HepG2 (cell line): Measurements from ENCODE around the gene SELENOW. TPM values are rescaled to one million over a fixed set of nuclear protein-coding genes. Genes with fewer than 3 reads are reported as not detected.

Source experiments
- ELF3 ChIP-seq: IDR thresholded peaks from 2 replicates; pipeline ENCODE4 v1.6.1; 2016; ENCODE audit warnings: missing genetic modification reagents, missing compliant biosample characterization
- HNRNPL ChIP-seq: fragments of 200-400 bp; formaldehyde crosslinking; IDR thresholded peaks from 2 replicates; pipeline ENCODE4 v1.6.1; 2017; ENCODE audit warnings: mild to moderate bottlenecking, low read depth, low read length
- KLF12 ChIP-seq: sonication (generic); formaldehyde crosslinking; IDR thresholded peaks from 2 replicates; pipeline ENCODE4 v1.4.0; 2020; ENCODE audit warnings: missing genetic modification reagents, borderline replicate concordance
- MBD4 ChIP-seq: IDR thresholded peaks from 2 replicates; pipeline ENCODE4 v1.6.1; 2012; ENCODE audit warnings: low read length, inconsistent platforms, borderline replicate concordance
- PTBP1 ChIP-seq: fragments of 200-400 bp; formaldehyde crosslinking; IDR thresholded peaks from 2 replicates; pipeline ENCODE4 v1.6.1; 2018; ENCODE audit warnings: low read length, low read depth; ENCODE audit not compliant: poor library complexity, severe bottlenecking
- RBFOX2 ChIP-seq: fragments of 200-400 bp; formaldehyde crosslinking; IDR thresholded peaks from 2 replicates; pipeline ENCODE4 v1.6.1; 2017; ENCODE audit warnings: low read depth, mild to moderate bottlenecking, low read length
- RFX3 ChIP-seq: IDR thresholded peaks from 2 replicates; pipeline ENCODE4 v1.6.1; 2016; ENCODE audit warnings: missing biosample characterization, missing genetic modification reagents
- ZMAT3 ChIP-seq: sonication (generic); formaldehyde crosslinking; conservative IDR thresholded peaks from 2 replicates; pipeline ENCODE4 v1.7.0; 2021; ENCODE audit warnings: missing genetic modification reagents
- ZNF652 ChIP-seq: IDR thresholded peaks from 2 replicates; pipeline ENCODE4 v1.6.1; 2016; ENCODE audit warnings: low read depth, borderline replicate concordance
- ZNF766 ChIP-seq: sonication (generic); formaldehyde crosslinking; IDR thresholded peaks from 2 replicates; pipeline ENCODE4 v1.5.0; 2020; ENCODE audit warnings: missing genetic modification reagents, borderline replicate concordance
- polyA plus RNA-seq, 8 experiments: library from polyadenylated mRNA; depleted of rRNA in 3 of 8; stranded (reverse) in 7 of 8; unstranded in 1 of 8; fragments of >200 nt; fragmentation: Illumina TruSeq in 4 of 8; extraction: Trizol in 4 of 8; gene quantifications; 2 replicates each; pipeline versions ENCODE4 v1.2.1 to v1.2.3, GENCODE V29; 2011 to 2016; ENCODE audit warnings: low read depth in 4 of 8, missing spikeins in 1 of 8, mixed read lengths in 1 of 8; ENCODE audit not compliant: insufficient read depth in 1 of 8
- total RNA-seq, 5 experiments: library from RNA; depleted of rRNA; stranded (reverse); fragments of >200 nt; fragmentation: Illumina TruSeq; extraction: Trizol; gene quantifications; 2 replicates each; pipeline ENCODE4 v1.2.3, GENCODE V29; 2016; ENCODE audit warnings: low read depth in 1 of 5
- TF ChIP-seq, protein P1 (sequence below): IDR thresholded peaks from 2 replicates; pipeline ENCODE4 v1.6.1; 2018; ENCODE audit warnings: missing genetic modification reagents, mild to moderate bottlenecking, missing compliant biosample characterization
- TF ChIP-seq, protein P2 (sequence below): sonication (generic); formaldehyde crosslinking; IDR thresholded peaks from 2 replicates; pipeline ENCODE4 v1.5.1; 2020; ENCODE audit warnings: mild to moderate bottlenecking, missing genetic modification reagents, borderline replicate concordance
- TF ChIP-seq, protein P3 (sequence below): IDR thresholded peaks from 2 replicates; pipeline ENCODE4 v1.6.1; 2016; ENCODE audit warnings: missing biosample characterization, missing genetic modification reagents, low read depth
- TF ChIP-seq, protein P4 (sequence below): sonication (generic); formaldehyde crosslinking; IDR thresholded peaks from 2 replicates; pipeline ENCODE4 v1.5.0; 2020; ENCODE audit warnings: mild to moderate bottlenecking, missing genetic modification reagents, borderline replicate concordance
- TF ChIP-seq, protein P5 (sequence below): sonication (generic); formaldehyde crosslinking; conservative IDR thresholded peaks from 2 replicates; pipeline ENCODE4 v1.4.0; 2020; ENCODE audit warnings: missing genetic modification reagents
- TF ChIP-seq, protein P6 (sequence below): sonication (generic); formaldehyde crosslinking; IDR thresholded peaks from 2 replicates; pipeline ENCODE4 v1.9.0; 2021; ENCODE audit warnings: missing genetic modification reagents, borderline replicate concordance

SELENOW gene
- total and polyA plus RNA-seq, 2 of the 13 experiments (the other 11 are each of a cell fraction or from before 2014, with no cell fraction given), result 50.3 to 64.7 TPM

DNA sequence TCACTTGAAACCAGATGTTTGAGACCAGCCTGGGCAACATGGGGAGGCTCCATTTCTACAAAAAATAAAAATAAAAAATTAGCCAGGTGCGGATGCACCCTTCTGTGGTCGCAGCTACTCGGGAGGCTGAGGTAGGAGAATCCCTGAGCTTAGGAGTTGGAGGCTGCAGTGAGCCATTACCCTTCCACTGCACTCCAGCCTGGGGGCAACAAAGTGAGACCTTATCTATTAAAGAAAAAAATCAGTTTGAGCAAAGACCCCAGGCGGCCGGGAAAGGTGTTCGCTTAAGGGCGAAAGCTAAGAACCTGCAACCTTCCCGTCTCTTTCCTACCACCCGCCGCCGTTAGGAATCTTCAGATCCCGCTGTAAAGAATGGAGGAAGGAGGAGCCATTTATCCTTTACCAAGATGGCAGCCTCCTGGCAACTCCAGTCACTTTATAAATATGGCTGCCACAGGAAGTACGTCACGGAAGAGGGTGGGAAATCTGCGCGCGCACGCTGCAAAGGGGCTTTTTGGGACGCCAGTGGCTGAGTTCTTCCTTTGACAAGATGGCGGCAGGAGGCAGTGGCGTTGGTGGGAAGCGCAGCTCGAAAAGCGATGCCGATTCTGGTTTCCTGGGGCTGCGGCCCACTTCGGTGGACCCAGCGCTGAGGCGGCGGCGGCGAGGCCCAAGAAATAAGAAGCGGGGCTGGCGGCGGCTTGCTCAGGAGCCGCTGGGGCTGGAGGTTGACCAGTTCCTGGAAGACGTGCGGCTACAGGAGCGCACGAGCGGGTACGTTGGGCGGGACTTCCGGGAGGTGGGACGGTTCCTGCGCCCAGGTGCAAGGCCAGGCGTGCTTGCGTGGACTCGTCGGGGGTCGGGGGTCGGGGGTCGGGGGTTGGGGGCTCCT lies 33.2 kb upstream of the SELENOW start, which contains the start of gene NOP53 (continued):
- TF ChIP-seq, protein P1, sequence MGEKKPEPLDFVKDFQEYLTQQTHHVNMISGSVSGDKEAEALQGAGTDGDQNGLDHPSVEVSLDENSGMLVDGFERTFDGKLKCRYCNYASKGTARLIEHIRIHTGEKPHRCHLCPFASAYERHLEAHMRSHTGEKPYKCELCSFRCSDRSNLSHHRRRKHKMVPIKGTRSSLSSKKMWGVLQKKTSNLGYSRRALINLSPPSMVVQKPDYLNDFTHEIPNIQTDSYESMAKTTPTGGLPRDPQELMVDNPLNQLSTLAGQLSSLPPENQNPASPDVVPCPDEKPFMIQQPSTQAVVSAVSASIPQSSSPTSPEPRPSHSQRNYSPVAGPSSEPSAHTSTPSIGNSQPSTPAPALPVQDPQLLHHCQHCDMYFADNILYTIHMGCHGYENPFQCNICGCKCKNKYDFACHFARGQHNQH (CRISPR knock-in tag), result peak; percentile 51; the same call in 1 of the 2 replicates
- TF ChIP-seq ZNF766 (CRISPR knock-in tag) (no peak; the same call in 1 of the 2 replicates), KLF12 (CRISPR knock-in tag) (no peak), HNRNPL (0 out of 2 replicates have a peak, but pooled peaks have one; percentile 19), PTBP1 (no peak), ELF3 (CRISPR knock-in tag) (peak; percentile 82), RFX3 (CRISPR knock-in tag) (no peak), ZNF652 (0 out of 2 replicates have a peak, but pooled peaks have one; percentile 19), MBD4 (no peak), RBFOX2 (peak; percentile 97), ZMAT3 (peak; percentile 66; the same call in 1 of the 2 replicates)
- TF ChIP-seq, protein P2, sequence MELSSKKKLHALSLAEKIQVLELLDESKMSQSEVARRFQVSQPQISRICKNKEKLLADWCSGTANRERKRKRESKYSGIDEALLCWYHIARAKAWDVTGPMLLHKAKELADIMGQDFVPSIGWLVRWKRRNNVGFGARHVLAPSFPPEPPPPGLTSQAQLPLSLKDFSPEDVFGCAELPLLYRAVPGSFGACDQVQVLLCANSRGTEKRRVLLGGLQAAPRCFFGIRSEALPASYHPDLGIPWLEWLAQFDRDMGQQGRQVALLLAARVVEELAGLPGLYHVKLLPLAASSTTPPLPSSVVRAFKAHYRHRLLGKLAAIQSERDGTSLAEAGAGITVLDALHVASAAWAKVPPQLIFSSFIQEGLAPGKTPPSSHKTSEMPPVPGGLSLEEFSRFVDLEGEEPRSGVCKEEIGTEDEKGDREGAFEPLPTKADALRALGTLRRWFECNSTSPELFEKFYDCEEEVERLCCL (CRISPR knock-in tag), result no peak
- TF ChIP-seq, protein P3, sequence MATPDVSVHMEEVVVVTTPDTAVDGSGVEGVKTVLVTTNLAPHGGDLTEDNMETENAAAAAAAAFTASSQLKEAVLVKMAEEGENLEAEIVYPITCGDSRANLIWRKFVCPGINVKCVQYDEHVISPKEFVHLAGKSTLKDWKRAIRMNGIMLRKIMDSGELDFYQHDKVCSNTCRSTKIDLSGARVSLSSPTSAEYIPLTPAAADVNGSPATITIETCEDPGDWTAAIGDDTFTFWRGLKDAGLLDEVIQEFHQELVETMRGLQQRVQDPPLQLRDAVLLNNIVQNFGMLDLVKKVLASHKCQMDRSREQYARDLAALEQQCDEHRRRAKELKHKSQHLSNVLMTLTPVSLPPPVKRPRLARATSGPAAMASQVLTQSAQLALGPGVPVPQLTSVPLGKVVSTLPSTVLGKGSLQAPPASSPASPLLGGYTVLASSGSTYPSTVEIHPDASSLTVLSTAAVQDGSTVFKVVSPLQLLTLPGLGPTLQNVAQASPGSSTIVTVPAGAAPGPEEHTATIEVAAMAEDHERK (CRISPR knock-in tag), result peak; percentile 62; the same call in 1 of the 2 replicates
- TF ChIP-seq, protein P4, sequence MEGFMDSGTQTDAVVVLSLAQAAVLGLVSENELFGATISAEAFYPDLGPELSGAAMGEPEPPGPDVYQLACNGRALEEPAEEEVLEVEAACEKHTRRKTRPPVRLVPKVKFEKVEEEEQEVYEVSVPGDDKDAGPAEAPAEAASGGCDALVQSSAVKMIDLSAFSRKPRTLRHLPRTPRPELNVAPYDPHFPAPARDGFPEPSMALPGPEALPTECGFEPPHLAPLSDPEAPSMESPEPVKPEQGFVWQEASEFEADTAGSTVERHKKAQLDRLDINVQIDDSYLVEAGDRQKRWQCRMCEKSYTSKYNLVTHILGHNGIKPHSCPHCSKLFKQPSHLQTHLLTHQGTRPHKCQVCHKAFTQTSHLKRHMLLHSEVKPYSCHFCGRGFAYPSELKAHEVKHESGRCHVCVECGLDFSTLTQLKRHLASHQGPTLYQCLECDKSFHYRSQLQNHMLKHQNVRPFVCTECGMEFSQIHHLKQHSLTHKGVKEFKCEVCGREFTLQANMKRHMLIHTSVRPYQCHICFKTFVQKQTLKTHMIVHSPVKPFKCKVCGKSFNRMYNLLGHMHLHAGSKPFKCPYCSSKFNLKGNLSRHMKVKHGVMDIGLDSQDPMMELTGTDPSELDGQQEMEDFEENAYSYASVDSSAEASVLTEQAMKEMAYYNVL (CRISPR knock-in tag), result no peak
- TF ChIP-seq, protein P5, sequence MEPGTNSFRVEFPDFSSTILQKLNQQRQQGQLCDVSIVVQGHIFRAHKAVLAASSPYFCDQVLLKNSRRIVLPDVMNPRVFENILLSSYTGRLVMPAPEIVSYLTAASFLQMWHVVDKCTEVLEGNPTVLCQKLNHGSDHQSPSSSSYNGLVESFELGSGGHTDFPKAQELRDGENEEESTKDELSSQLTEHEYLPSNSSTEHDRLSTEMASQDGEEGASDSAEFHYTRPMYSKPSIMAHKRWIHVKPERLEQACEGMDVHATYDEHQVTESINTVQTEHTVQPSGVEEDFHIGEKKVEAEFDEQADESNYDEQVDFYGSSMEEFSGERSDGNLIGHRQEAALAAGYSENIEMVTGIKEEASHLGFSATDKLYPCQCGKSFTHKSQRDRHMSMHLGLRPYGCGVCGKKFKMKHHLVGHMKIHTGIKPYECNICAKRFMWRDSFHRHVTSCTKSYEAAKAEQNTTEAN (CRISPR knock-in tag), result 0 out of 2 replicates have a peak, but pooled peaks have one; percentile 30
- TF ChIP-seq, protein P6, sequence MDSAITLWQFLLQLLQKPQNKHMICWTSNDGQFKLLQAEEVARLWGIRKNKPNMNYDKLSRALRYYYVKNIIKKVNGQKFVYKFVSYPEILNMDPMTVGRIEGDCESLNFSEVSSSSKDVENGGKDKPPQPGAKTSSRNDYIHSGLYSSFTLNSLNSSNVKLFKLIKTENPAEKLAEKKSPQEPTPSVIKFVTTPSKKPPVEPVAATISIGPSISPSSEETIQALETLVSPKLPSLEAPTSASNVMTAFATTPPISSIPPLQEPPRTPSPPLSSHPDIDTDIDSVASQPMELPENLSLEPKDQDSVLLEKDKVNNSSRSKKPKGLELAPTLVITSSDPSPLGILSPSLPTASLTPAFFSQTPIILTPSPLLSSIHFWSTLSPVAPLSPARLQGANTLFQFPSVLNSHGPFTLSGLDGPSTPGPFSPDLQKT (CRISPR knock-in tag), result no peak
